A549 (cell line): ENCODE data around the gene RAD9A. TPM values are rescaled to one million over a fixed set of nuclear protein-coding genes. Genes with fewer than 3 reads are reported as not detected.
A peak's percentile ranks its signal among the peaks of the same experiment; 100 is the strongest.

Source experiments
- ATAC-seq, 2 experiments: fragments of 200-7000 bp in 1 of 2; fragments of >200 bp in 1 of 2; cut with Nextera tagmentation in 1 of 2; cut with Tn5 transposase in 1 of 2; 3 replicates each; pipeline versions ENCODE4 v1.8.0 to v1.9.1; 2018 to 2020; ENCODE audit warnings: mild to moderate bottlenecking in 1 of 2, moderate library complexity in 1 of 2
- CTCF ChIA-PET: fragments of 300-600 bp; sonication (Branson Sonifier 250); formaldehyde crosslinking; extraction: SDS; loops from one replicate; lab custom pipeline; 2021; ENCODE audit warnings: antibody characterized with exemption, inconsistent platforms; lab: Yijun Ruan, JAX
- POLR2A ChIA-PET: fragments of 350-600 bp; formaldehyde crosslinking; extraction: SDS; loops from one replicate; lab custom pipeline; 2021; ENCODE audit warnings: antibody characterized with exemption, inconsistent platforms; lab: Yijun Ruan, JAX
- DNase-seq, 2 experiments: peaks; one replicate each; pipeline versions ENCODE4 v3.0.0 to v3.0.0-alpha.2; 2011 to 2016; ENCODE audit warnings: low read depth in 1 of 2, low spot score in 1 of 2
- FAIRE-seq: peaks from 2 replicates; lab custom pipeline; 2011; peaks lifted over from hg19 to GRCh38; lab: Jason Lieb, UNC
- H3K27ac ChIP-seq, 2 experiments: fragments of >200 bp; sonication (Bioruptor Twin); formaldehyde crosslinking; 3 replicates each; pipeline ENCODE4 v1.5.1; 2016 to 2017
- H3K4me1 ChIP-seq: fragments of >200 bp; sonication (Bioruptor Twin); formaldehyde crosslinking; 3 replicates; pipeline ENCODE4 v1.6.1; 2016
- H3K4me2 ChIP-seq: fragments of >200 bp; sonication (Bioruptor Twin); formaldehyde crosslinking; 3 replicates; pipeline ENCODE4 v1.6.1; 2016
- H3K4me3 ChIP-seq: fragments of >200 bp; sonication (Bioruptor Twin); formaldehyde crosslinking; 3 replicates; pipeline ENCODE4 v1.5.1; 2016
- H3K9me3 ChIP-seq: fragments of >200 bp; sonication (Bioruptor Twin); formaldehyde crosslinking; 3 replicates; pipeline ENCODE4 v1.6.1; 2016
- ATOH8 ChIP-seq: fragments of 250-450 bp; sonication (Bioruptor Pico); IDR thresholded peaks from 2 replicates; pipeline ENCODE4 v1.5.0; 2020; ENCODE audit warnings: low read depth, mild to moderate bottlenecking, moderate library complexity
- BCL3 ChIP-seq: fragments of >200 bp; sonication (Bioruptor Twin); formaldehyde crosslinking; IDR thresholded peaks from 3 replicates; pipeline ENCODE4 v1.6.1; 2016
- CEBPB ChIP-seq, 2 experiments: fragments of >200 bp in 1 of 2; sonication (Bioruptor Twin) in 1 of 2; formaldehyde crosslinking in 1 of 2; IDR thresholded peaks; 2 replicates each; pipeline ENCODE4 v1.6.1; 2012 to 2016
- CHD2 ChIP-seq: fragments of 150-350 bp; IDR thresholded peaks from 2 replicates; pipeline ENCODE4 v1.6.1; 2014; ENCODE audit warnings: low read length; ENCODE audit not compliant: partially characterized antibody
- CHD4 ChIP-seq: fragments of 200-600 bp; sonication (generic); IDR thresholded peaks from 2 replicates; pipeline ENCODE4 v1.6.1; 2016; ENCODE audit warnings: antibody characterized with exemption, mild to moderate bottlenecking, borderline replicate concordance
- EHMT2 ChIP-seq: fragments of 200-600 bp; sonication (generic); IDR thresholded peaks from 2 replicates; pipeline ENCODE4 v1.6.1; 2016; ENCODE audit warnings: antibody characterized with exemption, low read depth, mild to moderate bottlenecking, moderate library complexity
- FOXS1 ChIP-seq: fragments of 250-450 bp; sonication (Bioruptor Pico); IDR thresholded peaks from 2 replicates; pipeline ENCODE4 v1.5.0; 2020; ENCODE audit warnings: mild to moderate bottlenecking, moderate library complexity
- GATA3 ChIP-seq: IDR thresholded peaks from 2 replicates; pipeline ENCODE4 v1.6.1; 2012; ENCODE audit warnings: borderline replicate concordance
- HES2 ChIP-seq: fragments of >200 bp; sonication (Bioruptor Twin); formaldehyde crosslinking; IDR thresholded peaks from 2 replicates; pipeline ENCODE4 v1.6.1; 2016
- MAX ChIP-seq: IDR thresholded peaks from 2 replicates; pipeline ENCODE4 v1.6.1; 2012
- NR3C1 ChIP-seq: fragments of >200 bp; sonication (Bioruptor Twin); formaldehyde crosslinking; IDR thresholded peaks from 3 replicates; pipeline ENCODE4 v1.6.1; 2017
- POLR2AphosphoS2 ChIP-seq: conservative IDR thresholded peaks from 2 replicates; pipeline ENCODE4 v1.6.1; 2012; ENCODE audit warnings: low read length, improper control_type of control experiment, inconsistent platforms
- RAD21 ChIP-seq, 2 experiments: fragments of >200 bp in 1 of 2; sonication (Bioruptor Twin) in 1 of 2; formaldehyde crosslinking in 1 of 2; IDR thresholded peaks in 1 of 2; conservative IDR thresholded peaks in 1 of 2; 2 replicates in 1 of 2; 3 replicates in 1 of 2; pipeline ENCODE4 v1.6.1; 2012 to 2018; ENCODE audit warnings: inconsistent platforms in 1 of 2
- RNF2 ChIP-seq: fragments of 200-600 bp; sonication (generic); IDR thresholded peaks from 2 replicates; pipeline ENCODE4 v1.6.1; 2016; ENCODE audit warnings: low read depth, mild to moderate bottlenecking, antibody characterized with exemption, moderate library complexity, borderline replicate concordance
- SMC3 ChIP-seq: fragments of >200 bp; sonication (Bioruptor Twin); formaldehyde crosslinking; IDR thresholded peaks from 3 replicates; pipeline ENCODE4 v1.6.1; 2018; ENCODE audit warnings: inconsistent platforms
- ZC3H11A ChIP-seq: fragments of 450-650 bp; IDR thresholded peaks from 2 replicates; pipeline ENCODE4 v1.6.1; 2014; ENCODE audit warnings: antibody characterized with exemption, mild to moderate bottlenecking
- ZSCAN20 ChIP-seq: fragments of 250-450 bp; sonication (Bioruptor Pico); IDR thresholded peaks from 2 replicates; pipeline ENCODE4 v1.8.0; 2022; ENCODE audit warnings: mild to moderate bottlenecking, moderate library complexity
- WGBS: methylation state at CpG from one replicate; pipeline ENCODE4 v1.1.6; 2017; ENCODE audit errors: missing lambda C conversion rate; 5-methylcytosine and 5-hydroxymethylcytosine counted together
- polyA plus RNA-seq, 4 experiments: library from polyadenylated mRNA; depleted of rRNA in 3 of 4; stranded (reverse); fragments of >200 nt; fragmentation: RNase III in 1 of 4; extraction: RNeasy Plus Mini Kit Qiagen cat#74134 plus additional on column Dnase treatment in 1 of 4; gene quantifications; 2 replicates in 3 of 4; 3 replicates in 1 of 4; pipeline ENCODE4 v1.2.3, GENCODE V29; 2011 to 2017
- TF ChIP-seq, protein P1 (sequence below): fragments of 200-600 bp; sonication (generic); IDR thresholded peaks from 2 replicates; pipeline ENCODE4 v1.6.1; 2016; ENCODE audit warnings: antibody characterized with exemption, mild to moderate bottlenecking, moderate library complexity
- TF ChIP-seq, protein P2 (sequence below): IDR thresholded peaks from 2 replicates; pipeline ENCODE4 v1.6.1; 2012

RAD9A gene
- polyA plus RNA-seq, 2 of the 4 experiments (the other 2 are of a cell fraction): 19.0 to 43.7 TPM

GRCh38 chr11:67397986-67398660 lies 6.3 kb downstream of the RAD9A start:
- no peak for DNase-seq
- no peak for FAIRE-seq
- peaks cover 15% of the 10 kb centered on the region for H3K4me1 ChIP-seq
- H3K27ac ChIP-seq: no peak overlapping the region
- no peak overlapping the region for H3K4me2 ChIP-seq
- H3K9me3 ChIP-seq: no peaks in the 10 kb centered on the region
- H3K4me3 ChIP-seq: no peak overlapping the region
- 88% methylated on average over 22 of the region's 24 CpGs for WGBS
- ChIA-PET CTCF (interaction anchor here (1.0 to 46.2 kb wide), 5 partner anchors 17 to 136 kb away, joined by 3 to 1913 read pairs (median 4); partner anchors contain the start of genes CLCF1, PITPNM1, POLD4 and RAD9A), POLR2A (interaction anchor here (1.2 kb wide), 1 partner anchor 44 kb away, joined by 3 read pairs; no protein-coding TSS in a partner anchor)
- TF ChIP-seq FOXS1 (CRISPR knock-in tag): no peak
- TF ChIP-seq GATA3: no peak
- no peak for TF ChIP-seq EHMT2
- TF ChIP-seq POLR2AphosphoS2: 0 out of 2 replicates have a peak, but pooled peaks have one; percentile 38
- no peak for TF ChIP-seq CHD2
- no peak for TF ChIP-seq ZSCAN20
- ATAC-seq: no peak

GRCh38 chr11:67398661-67399563 lies 7.1 kb downstream of the RAD9A start:
- H3K27ac ChIP-seq: no peak overlapping the region
- TF ChIP-seq RNF2 (no peak), POLR2AphosphoS2 (no peak), GATA3 (no peak)
- ATAC-seq: no peak
- H3K4me1 ChIP-seq: peaks cover 15% of the 10 kb centered on the region
- no peak for DNase-seq
- no peaks in the 10 kb centered on the region for H3K9me3 ChIP-seq
- no peak for FAIRE-seq
- ChIA-PET POLR2A (interaction anchor here (1.2 kb wide), 1 partner anchor 45 kb away, joined by 3 read pairs; no protein-coding TSS in a partner anchor), CTCF (interaction anchor here (1.0 to 46.2 kb wide), 4 partner anchors 18 to 174 kb away, joined by 4 to 1913 read pairs (median 315); partner anchors contain the start of genes CLCF1, POLD4 and RAD9A)
- no peak overlapping the region for H3K4me2 ChIP-seq
- WGBS: 91% methylated on average over 31 of the region's 31 CpGs
- H3K4me3 ChIP-seq: no peak overlapping the region

- peak overlapping the region; percentile 80 for H3K4me3 ChIP-seq
- DNase-seq (no peak), FAIRE-seq (no peak), ATAC-seq (no peak)
- no peak for TF ChIP-seq RAD21 (conservative IDR thresholded peaks at IDR 0.05 in 1 of 2, IDR thresholded peaks at IDR 0.05 in 1 of 2)
- TF ChIP-seq, protein P1, sequence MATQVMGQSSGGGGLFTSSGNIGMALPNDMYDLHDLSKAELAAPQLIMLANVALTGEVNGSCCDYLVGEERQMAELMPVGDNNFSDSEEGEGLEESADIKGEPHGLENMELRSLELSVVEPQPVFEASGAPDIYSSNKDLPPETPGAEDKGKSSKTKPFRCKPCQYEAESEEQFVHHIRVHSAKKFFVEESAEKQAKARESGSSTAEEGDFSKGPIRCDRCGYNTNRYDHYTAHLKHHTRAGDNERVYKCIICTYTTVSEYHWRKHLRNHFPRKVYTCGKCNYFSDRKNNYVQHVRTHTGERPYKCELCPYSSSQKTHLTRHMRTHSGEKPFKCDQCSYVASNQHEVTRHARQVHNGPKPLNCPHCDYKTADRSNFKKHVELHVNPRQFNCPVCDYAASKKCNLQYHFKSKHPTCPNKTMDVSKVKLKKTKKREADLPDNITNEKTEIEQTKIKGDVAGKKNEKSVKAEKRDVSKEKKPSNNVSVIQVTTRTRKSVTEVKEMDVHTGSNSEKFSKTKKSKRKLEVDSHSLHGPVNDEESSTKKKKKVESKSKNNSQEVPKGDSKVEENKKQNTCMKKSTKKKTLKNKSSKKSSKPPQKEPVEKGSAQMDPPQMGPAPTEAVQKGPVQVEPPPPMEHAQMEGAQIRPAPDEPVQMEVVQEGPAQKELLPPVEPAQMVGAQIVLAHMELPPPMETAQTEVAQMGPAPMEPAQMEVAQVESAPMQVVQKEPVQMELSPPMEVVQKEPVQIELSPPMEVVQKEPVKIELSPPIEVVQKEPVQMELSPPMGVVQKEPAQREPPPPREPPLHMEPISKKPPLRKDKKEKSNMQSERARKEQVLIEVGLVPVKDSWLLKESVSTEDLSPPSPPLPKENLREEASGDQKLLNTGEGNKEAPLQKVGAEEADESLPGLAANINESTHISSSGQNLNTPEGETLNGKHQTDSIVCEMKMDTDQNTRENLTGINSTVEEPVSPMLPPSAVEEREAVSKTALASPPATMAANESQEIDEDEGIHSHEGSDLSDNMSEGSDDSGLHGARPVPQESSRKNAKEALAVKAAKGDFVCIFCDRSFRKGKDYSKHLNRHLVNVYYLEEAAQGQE: no peak
- no peak for TF ChIP-seq CHD4
- no peak for TF ChIP-seq ZC3H11A
- no peak for TF ChIP-seq RNF2
- TF ChIP-seq NR3C1: no peak
- no peak for TF ChIP-seq CEBPB (IDR thresholded peaks at IDR 0.05)
- no peak for TF ChIP-seq SMC3
- TF ChIP-seq, protein P2, sequence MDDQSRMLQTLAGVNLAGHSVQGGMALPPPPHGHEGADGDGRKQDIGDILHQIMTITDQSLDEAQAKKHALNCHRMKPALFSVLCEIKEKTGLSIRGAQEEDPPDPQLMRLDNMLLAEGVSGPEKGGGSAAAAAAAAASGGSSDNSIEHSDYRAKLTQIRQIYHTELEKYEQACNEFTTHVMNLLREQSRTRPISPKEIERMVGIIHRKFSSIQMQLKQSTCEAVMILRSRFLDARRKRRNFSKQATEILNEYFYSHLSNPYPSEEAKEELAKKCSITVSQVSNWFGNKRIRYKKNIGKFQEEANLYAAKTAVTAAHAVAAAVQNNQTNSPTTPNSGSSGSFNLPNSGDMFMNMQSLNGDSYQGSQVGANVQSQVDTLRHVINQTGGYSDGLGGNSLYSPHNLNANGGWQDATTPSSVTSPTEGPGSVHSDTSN: no peak
- no peak for TF ChIP-seq HES2
- TF ChIP-seq BCL3: no peak
- no peak for TF ChIP-seq ATOH8 (CRISPR knock-in tag)
- no peak for TF ChIP-seq MAX
- H3K4me1 ChIP-seq: peaks cover 15% of the 10 kb centered on the region
- no peaks in the 10 kb centered on the region for H3K9me3 ChIP-seq
- peak overlapping the region; percentile 93 for H3K4me2 ChIP-seq
- CTCF ChIA-PET: interaction anchor here (0.9 to 46.2 kb wide), 14 partner anchors 13 to 172 kb away, joined by 3 to 1913 read pairs (median 8); partner anchors contain the start of genes CARNS1, CLCF1, POLD4 and RAD9A
- POLR2A ChIA-PET: interaction anchor here (1.4 to 2.2 kb wide), 5 partner anchors 26 to 65 kb away, joined by 3 to 12 read pairs (median 5); partner anchors contain the start of gene PTPRCAP
- peak overlapping the region; percentile 89 to 98 for H3K27ac ChIP-seq
- 71% methylated on average over 23 of the region's 23 CpGs for WGBS
These were observed 8.6 kb downstream of the RAD9A start for GRCh38 chr11:67400251-67400941.
